ENCODE measurements around the gene SLFN14.
"Not testable (repeated sequence)": the region's sequence is repeated elsewhere in the genome, so short reads cannot be mapped to it uniquely, and the experiment has no call there.

SLFN14 gene

DNA sequence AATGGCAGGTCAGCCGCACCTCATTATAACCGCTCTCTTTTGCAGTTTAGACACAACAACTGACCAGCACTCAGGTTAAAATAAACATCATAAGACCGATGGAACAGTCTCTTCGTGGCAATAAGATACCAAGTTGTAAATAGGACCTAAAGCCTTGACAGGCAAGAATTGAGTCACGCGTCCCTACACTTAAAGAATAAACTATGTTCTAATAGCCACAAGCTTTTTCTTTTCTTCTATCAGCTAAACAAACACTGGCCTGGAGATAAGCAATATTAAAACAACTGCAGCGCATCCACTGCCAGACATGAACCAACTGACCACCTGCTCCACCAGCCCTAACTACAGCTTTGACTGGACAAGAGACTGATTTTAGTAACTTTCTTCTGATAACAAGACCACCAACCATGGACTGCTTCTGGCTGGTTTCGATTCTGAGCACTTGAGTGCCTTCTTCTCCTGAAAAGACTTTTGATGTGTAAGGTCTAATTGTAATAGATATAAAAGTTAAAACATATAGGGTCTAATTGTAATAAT is 40.6 kb downstream of the SLFN14 start:
- no peak for DNase-seq

DNA sequence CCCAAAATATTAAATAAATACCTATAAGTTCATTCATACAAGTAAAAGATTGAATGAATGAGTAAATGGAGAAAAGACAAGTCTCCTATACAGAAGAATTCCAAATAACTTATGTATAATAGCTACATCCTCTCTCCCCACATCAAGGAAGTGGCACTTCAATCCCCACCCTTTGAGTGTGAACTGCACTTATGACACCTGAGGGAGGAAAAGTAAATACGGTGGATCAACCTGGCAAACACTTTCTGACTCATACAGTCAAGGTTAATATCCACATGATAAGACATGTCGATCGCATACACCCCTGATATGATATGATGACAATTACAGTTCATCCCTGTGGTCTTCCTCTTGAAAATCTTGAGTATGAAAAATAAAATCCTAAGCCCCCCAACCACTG is 41.2 kb downstream of the SLFN14 start:
- DNase-seq, result no peak

- DNase-seq, result not testable (repeated sequence)
These were observed 42.2 kb downstream of the SLFN14 start for GRCh38 chr17:35518431-35518830.

DNA sequence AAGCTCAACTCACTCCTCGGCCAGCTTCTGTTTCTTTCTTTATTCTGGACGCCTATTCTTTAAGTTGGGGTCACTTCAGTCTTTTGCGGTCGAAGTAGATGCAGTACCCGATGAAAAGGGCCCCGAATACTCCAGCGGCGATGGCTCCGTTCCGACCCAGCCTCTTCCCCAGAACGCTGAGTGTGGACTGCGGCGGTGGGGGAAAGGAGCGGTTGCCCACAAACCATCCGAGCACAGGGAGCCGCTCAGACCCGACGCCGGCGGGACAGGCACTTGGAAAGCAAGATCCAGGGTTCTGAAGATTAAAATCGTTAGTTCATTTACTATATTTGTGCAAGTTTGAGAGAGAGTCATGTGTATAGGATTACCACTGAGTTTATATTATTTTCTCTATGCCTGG is 45.6 kb downstream of the SLFN14 start:
- no peak for DNase-seq

DNA sequence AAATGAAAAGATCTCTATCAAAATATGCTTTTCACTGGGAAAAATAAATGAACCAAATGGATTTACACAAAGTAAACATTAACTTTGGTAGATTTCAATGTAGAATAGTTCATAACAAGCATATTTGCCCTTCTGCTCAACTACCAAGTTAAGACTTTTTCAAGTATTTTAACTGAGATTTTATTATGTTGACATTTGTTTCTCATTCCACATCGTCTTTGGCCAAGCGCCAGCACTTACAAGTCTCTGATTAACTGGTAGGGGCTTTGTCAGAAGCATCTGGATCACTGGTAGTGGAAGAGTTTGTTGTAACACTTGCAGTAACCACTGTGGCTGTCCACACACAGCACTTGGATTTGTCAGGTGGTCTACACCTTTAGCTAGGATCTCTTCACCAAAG is 46.1 kb downstream of the SLFN14 start:
- no peak for DNase-seq
